Measurements from ENCODE around the gene COX6B2. TPM values are rescaled to one million over a fixed set of nuclear protein-coding genes. Genes with fewer than 3 reads are reported as not detected.
A peak's percentile ranks its signal among the peaks of the same experiment; 100 is the strongest.

COX6B2 gene
- total RNA-seq, 1 donor from 2014 or later, result not detected

DNA sequence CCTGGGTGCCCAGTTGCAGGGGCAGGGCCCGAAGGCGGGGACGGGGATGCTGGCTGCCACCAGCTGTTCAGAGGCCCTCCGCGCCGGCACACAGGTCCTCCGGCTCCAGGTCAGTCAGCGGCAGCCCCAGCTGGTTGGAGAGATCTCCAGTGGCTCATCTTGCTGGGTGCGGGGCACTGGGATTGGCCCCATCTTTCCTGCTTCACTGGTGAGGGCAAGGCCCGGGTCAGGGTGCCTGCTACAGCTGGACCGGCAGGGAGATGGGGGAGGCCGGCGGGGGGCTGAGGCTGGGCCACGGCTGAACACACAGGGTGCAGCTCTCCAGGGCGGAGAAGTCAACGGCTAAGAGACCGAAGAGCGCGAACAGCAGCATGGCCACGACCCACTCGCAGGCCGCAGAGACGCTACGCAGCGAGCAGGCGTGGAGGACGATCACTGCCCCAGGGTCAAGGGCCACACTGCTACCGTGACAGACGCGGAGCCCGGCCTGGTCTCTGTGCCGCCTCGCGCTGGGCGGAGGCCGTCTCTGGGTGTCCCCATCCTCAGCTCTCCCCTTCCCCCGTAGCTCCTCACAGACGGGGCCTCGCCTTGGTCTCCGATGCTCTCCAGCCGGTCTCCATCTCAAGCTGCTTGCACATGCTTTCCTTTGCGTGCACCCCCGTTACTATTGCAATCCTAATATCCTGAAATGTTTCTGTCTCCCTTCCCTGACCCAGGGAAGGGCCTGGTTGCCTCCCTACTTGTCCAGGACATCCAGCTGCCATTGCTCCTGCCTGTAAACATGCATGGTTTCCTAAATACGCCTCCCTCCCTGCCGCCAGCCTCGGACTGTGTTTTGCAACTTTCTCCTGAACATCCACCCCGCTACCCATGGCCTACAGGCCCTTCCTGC lies 41.7 kb downstream of the COX6B2 start:
- DNase-seq (ENCODE audit: low read depth in 2 of 2), result no peak

DNA sequence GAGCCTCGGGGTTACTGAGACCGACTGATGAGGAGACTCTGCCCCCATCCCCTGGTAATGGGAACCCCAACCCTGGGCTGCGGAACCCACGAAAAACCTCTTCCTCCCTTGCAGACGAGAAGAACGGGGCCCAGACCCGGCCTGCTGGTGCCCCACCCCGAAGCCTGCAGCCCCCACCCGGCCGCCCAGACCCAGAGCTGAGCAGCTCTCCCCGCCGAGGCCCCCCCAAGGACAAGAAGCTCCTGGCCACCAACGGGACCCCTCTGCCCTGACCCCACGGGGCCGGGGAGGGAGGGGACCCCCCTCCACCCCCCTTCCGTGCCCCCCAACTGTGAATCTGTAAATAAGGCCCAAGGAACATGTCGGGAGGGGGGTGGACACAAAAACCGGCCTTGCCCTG lies 42.7 kb downstream of the COX6B2 start:
- DNase-seq (ENCODE audit: low read depth in 2 of 2), result no peak

DNA sequence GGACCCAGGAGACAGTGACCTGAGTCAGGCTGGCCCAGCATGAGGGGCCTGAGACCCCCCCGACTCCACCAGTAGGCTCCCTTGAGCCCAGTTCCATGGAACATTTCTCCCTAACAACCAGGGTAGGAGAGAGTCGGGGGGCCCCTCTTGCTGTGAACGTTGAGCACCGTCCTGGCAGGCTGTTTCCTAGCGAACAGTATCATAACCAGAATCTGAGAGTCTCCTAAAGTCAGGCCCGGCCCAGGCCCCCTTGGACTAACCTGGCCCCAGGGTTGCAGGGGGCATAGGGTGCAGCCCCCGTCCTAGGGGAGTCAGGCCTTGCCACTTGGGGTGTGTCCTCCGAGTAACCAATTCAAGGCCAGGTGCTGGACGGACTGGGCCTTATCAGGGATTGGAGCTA lies 43.1 kb downstream of the COX6B2 start:
- DNase-seq (ENCODE audit: low read depth in 2 of 2), result no peak

DNA sequence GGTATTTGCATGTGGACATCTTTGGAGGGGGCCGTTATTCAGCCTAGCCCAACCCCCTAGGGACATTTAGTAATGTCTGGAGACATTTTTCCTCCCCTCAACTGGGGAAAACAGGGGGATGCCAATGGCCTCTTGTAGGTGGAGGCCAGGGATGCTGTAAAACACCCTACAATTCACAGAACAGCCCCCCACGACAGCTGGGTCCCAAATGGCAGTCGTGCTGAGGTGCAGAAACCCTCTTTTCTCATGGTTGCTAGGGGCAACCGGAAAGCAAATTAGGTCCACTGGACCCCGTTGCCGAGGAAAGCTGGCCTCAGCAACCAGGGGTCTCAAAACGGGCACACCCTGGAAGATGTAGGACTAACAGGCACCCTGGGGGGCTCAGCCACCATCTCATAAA lies 44.0 kb downstream of the COX6B2 start:
- no peak for DNase-seq (ENCODE audit: low read depth in 2 of 2)

DNA sequence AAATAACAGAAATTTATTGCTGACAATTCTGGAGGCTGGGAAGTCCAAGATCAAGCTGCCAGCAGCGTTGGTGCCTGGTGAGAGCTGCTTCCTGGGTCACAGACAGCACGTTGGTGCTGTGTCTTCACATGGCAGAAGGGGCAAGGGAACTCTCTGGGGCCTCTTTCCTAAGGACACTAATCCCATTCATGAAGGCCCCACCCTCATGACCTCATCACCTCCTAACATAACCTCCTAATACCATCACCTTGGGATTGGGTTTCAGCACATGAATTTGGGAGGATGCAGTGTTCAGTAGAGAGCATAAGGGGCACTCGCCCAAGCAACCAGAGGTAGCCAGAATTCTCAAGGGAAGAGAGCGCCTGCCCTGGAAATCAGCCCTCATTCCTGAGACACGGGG lies 45.1 kb downstream of the COX6B2 start:
- no peak for DNase-seq (ENCODE audit: low read depth in 2 of 2)

DNA sequence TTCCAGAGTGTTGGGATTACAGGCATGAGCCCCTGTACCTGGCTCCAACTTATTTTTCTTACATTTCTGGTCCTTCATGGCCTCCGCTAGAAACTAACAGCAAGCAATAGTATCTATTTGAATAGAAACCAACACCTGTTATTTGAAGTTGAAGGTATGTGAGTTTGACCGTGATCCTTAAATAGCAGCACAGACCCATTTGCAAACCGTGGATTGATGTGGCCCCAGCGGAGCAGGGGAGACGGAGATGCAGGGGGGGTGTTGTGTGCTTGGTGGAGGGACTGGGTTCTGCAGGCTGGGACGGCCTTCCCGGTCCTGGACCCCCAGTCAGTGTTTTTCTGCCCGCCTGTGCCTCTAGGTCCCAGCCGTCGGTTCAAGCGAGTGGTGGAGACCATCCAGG lies 46.2 kb downstream of the COX6B2 start:
- DNase-seq (ENCODE audit: low read depth in 2 of 2), result no peak

DNA sequence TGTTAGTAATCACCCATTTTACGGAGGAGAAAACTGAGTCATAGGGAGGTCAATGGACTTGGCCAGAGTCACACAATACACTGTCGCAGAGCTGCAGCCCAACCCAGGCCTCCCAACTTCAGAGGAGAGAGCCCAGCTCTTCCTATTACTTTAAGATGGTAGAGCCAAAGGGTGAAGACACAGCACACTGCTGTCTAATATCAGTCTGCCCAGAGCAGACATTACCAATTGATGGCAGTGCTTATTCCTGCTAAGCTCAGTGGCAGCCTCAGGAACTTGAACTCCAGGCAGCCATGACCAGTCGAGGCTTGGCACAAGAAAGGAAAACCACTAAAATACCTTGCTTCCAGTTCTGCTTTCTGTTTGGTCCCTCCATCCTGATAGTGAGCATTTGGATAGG lies 47.8 kb downstream of the COX6B2 start:
- DNase-seq (ENCODE audit: low read depth in 2 of 2), result no peak

DNA sequence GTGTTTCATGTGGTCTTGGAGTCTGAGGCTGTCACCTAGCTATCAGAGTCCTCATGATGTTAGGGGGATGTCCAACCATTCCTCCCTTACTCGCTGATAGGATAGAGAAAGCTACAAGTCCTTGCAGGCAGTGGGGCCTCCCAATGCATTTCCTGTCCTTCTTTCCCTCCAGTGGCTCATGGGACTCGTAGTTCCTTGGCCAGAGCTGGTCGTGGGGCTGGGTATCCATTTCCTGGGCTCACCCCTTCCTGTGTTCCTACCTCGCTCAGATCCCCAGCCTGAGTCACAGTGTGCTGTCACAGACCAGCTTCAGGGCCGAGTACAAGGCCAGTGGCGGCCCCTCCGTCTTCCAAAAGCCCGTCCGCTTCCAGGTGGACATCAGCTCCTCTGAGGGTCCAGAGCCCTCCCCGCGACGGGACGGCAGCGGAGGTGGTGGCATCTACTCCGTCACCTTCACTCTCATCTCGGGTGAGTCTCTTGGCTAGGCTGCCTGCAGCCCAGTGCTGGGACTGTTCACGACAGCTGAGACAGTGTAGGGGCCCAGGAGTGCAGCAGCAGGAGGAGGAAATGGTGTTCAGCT lies 48.4 kb downstream of the COX6B2 start:
- DNase-seq (ENCODE audit: low read depth in 2 of 2), result no peak

DNA sequence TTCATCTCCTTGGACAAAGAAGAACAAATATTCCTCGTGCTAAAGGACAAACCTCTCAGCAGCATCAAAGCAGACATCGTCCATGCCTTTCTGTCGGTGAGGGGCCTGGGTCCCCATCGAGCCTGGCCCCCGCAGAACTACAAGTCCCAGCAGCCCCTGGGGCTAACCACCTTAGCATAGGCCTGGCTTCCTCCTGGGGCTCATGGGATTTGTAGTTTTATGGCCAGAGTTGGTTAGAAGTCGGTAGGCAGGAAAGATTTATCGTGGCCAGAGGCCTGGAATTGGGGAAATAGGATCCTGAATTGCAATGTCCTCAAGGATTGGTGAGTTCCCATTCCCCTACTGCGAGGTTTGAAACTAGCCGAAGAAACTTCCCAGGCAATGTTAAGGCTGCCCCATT lies 49.0 kb downstream of the COX6B2 start:
- peak; percentile 35 to 58 for DNase-seq (ENCODE audit: low read depth in 2 of 2)

DNA sequence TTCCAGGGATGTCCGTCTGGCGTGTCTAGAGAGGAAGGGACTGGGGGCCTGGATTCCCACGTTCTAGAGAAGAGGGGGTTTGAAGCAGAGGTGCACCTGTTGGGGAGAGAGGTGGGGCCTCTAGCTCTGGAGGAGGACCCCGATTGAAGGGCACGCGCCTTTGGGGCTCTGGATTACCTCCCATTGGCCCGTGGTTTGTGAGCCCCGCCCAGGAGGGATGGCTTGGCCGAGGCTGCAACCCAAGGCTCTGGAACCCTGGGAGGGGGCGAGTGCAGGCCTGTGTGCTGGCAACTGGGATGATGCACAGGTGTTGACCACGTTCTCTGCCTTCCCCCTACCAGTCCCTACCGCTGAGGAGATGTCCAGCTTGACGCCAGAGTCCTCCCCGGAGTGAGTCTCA lies 49.5 kb downstream of the COX6B2 start:
- no peak for DNase-seq (ENCODE audit: low read depth in 2 of 2)

DNA sequence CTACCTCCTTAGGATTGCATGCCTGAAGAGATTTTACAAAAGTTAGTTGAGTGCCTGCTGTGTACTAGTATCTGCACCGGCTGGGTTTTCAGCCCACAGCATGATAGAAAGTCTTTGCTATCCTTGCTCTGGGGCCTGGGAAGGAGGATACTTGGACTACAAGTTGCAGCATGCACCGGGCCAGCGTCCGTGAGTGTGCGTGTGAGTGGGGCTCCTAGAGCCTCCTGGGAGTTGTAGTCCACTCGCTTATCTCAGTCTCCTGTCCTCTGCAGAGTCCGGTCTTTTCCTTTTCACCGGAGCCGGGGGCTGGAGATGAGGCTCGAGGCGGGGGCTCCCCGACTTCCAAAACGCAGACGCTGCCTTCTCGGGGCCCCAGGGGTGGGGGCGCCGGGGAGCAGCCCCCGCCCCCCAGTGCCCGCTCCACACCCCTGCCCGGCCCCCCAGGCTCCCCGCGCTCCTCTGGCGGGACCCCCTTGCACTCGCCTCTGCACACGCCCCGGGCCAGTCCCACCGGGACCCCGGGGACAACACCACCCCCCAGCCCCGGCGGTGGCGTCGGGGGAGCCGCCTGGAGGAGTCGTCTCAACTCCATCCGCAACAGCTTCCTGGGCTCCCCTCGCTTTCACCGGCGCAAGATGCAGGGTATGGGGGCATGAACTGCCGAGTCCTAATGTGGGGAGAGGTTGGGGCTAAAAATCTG lies 50.1 kb downstream of the COX6B2 start:
- DNase-seq (ENCODE audit: low read depth in 2 of 2), result peak; percentile 46 to 51

DNA sequence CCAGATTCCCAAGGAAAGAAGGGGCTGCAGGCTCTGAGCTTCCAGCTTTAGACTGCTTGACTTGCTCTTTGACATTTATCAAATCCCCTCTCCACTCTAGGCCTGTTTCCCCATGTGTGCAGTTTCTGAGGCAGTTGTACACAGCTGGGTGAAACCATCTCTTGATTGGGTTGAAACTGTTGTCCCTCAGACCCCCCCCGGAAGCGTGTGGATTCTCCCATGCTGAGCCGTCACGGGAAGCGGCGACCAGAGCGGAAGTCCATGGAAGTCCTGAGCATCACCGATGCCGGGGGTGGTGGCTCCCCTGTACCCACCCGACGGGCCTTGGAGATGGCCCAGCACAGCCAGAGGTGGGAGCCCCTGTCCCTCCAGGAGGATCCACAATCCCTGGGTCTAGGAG lies 51.0 kb downstream of the COX6B2 start:
- peak; percentile 18 to 62 for DNase-seq (ENCODE audit: low read depth in 2 of 2)

DNA sequence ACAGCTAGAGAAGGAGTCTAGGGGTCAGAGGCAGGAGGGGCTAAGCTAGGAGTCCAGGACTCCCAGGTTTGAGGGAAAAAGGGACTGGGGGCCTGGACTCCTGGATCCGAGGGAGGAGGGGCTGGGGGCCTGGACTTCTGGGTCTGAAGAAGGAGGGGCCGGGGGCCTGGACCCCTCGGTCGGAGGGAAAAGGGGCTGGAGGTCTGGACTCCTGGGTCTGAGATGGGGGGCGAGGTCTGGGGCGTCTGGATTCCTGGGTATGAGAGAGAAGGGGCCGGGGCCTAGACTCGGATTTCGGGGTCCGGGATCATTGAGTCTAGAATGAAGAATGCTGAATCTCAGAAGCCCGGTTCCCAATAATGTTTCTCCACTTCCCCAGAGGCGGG lies 52.2 kb downstream of the COX6B2 start:
- DNase-seq (ENCODE audit: low read depth in 2 of 2), result no peak

DNA sequence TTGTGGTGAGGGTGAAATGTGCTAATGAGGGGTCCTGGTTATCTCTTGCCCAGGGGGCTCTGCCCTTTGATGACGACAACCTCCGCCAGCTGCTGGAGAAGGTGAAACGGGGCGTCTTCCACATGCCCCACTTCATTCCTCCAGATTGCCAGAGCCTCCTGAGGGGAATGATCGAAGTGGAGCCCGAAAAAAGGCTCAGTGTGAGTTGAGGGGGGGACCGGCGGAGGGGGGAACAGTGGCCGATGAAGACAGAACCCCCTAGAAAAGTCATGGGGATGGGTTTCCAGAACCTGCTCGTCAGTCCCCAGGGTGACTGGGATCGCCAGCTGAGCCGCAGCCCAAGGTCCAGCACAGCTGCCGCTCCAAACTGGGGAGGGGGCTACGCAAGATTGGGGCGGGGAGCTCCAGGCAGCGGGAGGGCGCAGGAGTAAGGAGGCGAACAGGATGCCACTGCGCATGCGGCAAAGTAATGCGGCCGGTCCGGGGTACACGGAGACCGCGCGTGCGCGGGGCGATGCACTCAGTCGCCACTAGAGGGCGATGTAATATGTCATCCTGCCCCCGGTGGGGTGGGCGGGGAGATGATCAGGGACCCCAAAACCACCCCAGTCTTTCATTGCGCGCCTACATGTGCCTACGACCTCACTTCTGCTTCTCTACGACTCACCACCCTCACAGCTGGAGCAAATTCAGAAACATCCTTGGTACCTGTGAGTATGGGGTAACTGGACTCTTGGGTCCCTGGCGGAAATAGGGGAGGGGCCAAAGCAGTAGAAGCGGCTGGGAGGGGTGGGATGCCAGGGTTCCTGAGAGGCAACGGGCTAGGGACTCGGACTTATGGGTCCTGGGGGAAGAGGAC lies 52.8 kb downstream of the COX6B2 start:
- peak; percentile 75 to 78 for DNase-seq (ENCODE audit: low read depth in 2 of 2)

DNA sequence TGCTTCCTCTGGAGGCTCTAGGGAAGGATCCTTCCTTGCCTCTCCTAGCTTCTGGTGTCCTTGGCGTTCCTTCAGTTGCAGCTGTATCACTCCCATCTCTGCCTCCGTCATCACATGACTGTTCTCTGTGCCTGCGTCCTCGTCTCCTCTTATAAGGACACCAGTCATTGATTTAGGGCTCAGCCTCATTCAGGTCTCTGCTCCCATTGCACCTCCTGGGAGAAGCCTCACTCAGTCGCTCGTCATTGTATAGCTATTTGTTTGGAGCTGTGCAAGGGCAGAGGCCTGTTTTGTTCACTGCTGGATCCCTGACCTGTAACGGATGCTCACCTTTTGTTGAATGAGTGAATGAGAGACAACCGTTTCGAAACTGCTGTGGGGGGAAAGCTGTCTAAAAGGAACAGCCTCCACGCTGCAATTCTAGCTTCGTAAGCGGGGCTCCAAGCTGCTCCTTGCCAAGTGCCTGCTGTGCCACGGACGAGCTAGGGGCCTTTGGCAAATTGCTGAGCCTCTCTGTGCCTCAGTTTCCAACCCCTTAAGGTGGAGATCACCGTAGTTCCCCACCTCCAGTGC lies 53.5 kb downstream of the COX6B2 start:
- DNase-seq (ENCODE audit: low read depth in 2 of 2), result no peak

DNA sequence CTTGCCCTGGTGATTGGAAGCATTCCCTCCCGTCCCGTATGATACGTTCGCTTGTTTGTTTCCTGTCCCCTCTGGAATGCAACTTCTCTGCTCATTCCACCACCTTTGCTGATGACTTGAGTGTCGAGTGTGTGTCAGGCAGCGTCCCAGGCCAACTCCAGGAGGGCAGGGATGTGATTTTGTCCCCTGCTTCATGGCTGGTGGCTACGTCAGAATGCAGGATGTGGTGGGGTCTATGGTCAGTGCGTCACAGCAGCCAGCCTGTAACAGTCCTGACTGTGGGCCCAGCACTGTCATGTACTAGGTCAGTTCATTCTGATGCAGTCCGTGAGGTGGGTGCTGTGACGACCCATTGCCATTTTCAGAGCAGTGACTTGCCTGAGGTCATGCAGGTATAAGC lies 54.5 kb downstream of the COX6B2 start:
- DNase-seq (ENCODE audit: low read depth in 2 of 2), result no peak

Other genes with a start within 250 kb of the COX6B2 start
- gene PPP1R12C, start 237.1 kb downstream of the COX6B2 start, total RNA-seq, result 18.1 and 25.8 TPM in 2 replicates
- 1.7 TPM in 1 of 2 replicates, not detected in the other for gene TNNT1, start 205.5 kb downstream of the COX6B2 start, total RNA-seq
- gene TNNI3, start 197.0 kb downstream of the COX6B2 start, total RNA-seq, result not detected in 2 replicates
- 0.22 and 0.40 TPM in 2 replicates for gene DNAAF3, start 188.1 kb downstream of the COX6B2 start, total RNA-seq
- gene SYT5, start 174.4 kb downstream of the COX6B2 start, total RNA-seq, result not detected in 2 replicates
- gene PTPRH, start 145.2 kb downstream of the COX6B2 start, total RNA-seq, result under 0.01 TPM in 2 replicates
- gene TMEM86B, start 126.0 kb downstream of the COX6B2 start, total RNA-seq, result 0.44 and 0.99 TPM in 2 replicates
- gene PPP6R1, start 95.7 kb downstream of the COX6B2 start, total RNA-seq, result 16.1 and 24.8 TPM in 2 replicates
- gene HSPBP1, start 74.6 kb downstream of the COX6B2 start, total RNA-seq, result 17.2 and 19.0 TPM in 2 replicates
- gene BRSK1, start 70.7 kb downstream of the COX6B2 start, total RNA-seq, result under 0.01 and 1.2 TPM in 2 replicates
- not detected in 2 replicates for gene TMEM150B, start 29.4 kb downstream of the COX6B2 start, total RNA-seq
- gene KMT5C, start 14.8 kb downstream of the COX6B2 start, total RNA-seq, result 2.2 and 3.0 TPM in 2 replicates
- not detected in 2 replicates for gene GARIN5B, start 8.5 kb upstream of the COX6B2 start, total RNA-seq
- gene IL11, start 15.7 kb upstream of the COX6B2 start, total RNA-seq, result under 0.01 TPM in 1 of 2 replicates, not detected in the other
- not detected in 2 replicates for gene TMEM190, start 22.1 kb upstream of the COX6B2 start, total RNA-seq
- 0.22 and 0.40 TPM in 2 replicates for gene TMEM238, start 29.6 kb upstream of the COX6B2 start, total RNA-seq
- gene RPL28, start 31.2 kb upstream of the COX6B2 start, total RNA-seq, result 118 and 119 TPM in 2 replicates
- 44.4 and 76.5 TPM in 2 replicates for gene UBE2S, start 53.1 kb upstream of the COX6B2 start, total RNA-seq
- gene SHISA7, start 88.6 kb upstream of the COX6B2 start, total RNA-seq, result not detected in 2 replicates
- gene ISOC2, start 106.9 kb upstream of the COX6B2 start, total RNA-seq, result 60.7 and 61.9 TPM in 2 replicates
- not detected in 2 replicates for gene C19orf85, start 110.0 kb upstream of the COX6B2 start, total RNA-seq
- 0.65 and 0.79 TPM in 2 replicates for gene ZNF628, start 121.9 kb upstream of the COX6B2 start, total RNA-seq
- 5.2 and 7.2 TPM in 2 replicates for gene NAT14, start 130.5 kb upstream of the COX6B2 start, total RNA-seq
- 0.22 TPM in 1 of 2 replicates, not detected in the other for gene SSC5D, start 133.7 kb upstream of the COX6B2 start, total RNA-seq
- not detected in 2 replicates for gene SBK2, start 182.4 kb upstream of the COX6B2 start, total RNA-seq
- gene SBK3, start 190.8 kb upstream of the COX6B2 start, total RNA-seq, result 0.20 and 0.22 TPM in 2 replicates
- gene ZNF579, start 226.1 kb upstream of the COX6B2 start, total RNA-seq, result 2.4 and 2.6 TPM in 2 replicates
- 1.5 and 3.2 TPM in 2 replicates for gene FIZ1, start 244.8 kb upstream of the COX6B2 start, total RNA-seq
- 7.0 and 11.5 TPM in 2 replicates for gene ZNF524, start 245.6 kb upstream of the COX6B2 start, total RNA-seq